Measurements from ENCODE around the gene LYZL1. TPM values are rescaled to one million over a fixed set of nuclear protein-coding genes. Genes with fewer than 3 reads are reported as not detected.
"Not testable (repeated sequence)": the region's sequence is repeated elsewhere in the genome, so short reads cannot be mapped to it uniquely, and the experiment has no call there.

LYZL1 gene
- total and polyA plus RNA-seq, 2 of the 8 experiments (the other 6 are each of a cell fraction or from before 2014, with no cell fraction given), result not detected

GRCh38 chr10:29358010-29358616 is 69.2 kb downstream of the LYZL1 start (continued):
- TF ChIP-seq RAD21 (IDR thresholded peaks at IDR 0.05 in 1 of 2, conservative IDR thresholded peaks at IDR 0.05 in 1 of 2; ENCODE audit: low read depth in 2 of 2, low read length in 2 of 2), result no peak
- no peak for TF ChIP-seq CHD1 (IDR thresholded peaks at IDR 0.05; ENCODE audit: low read depth, low read length)
- no peak for TF ChIP-seq NRF1 (IDR thresholded peaks at IDR 0.05; ENCODE audit: low read depth, low read length)
- TF ChIP-seq CBX5 (IDR thresholded peaks at IDR 0.05; ENCODE audit: low read depth, low read length), result no peak
- TF ChIP-seq RXRA (IDR thresholded peaks at IDR 0.05; ENCODE audit: insufficient read depth, low read depth, low read length), result no peak
- TF ChIP-seq SP2 (IDR thresholded peaks at IDR 0.05; ENCODE audit: low read length), result no peak
- TF ChIP-seq POU5F1 (IDR thresholded peaks at IDR 0.05; ENCODE audit: low read depth, low read length), result no peak
- TF ChIP-seq TEAD4 (IDR thresholded peaks at IDR 0.05; ENCODE audit: low read depth, low read length), result no peak
- TF ChIP-seq EGR1 (IDR thresholded peaks at IDR 0.05; ENCODE audit: borderline replicate concordance, low read depth, low read length), result no peak
- TF ChIP-seq SIN3A (conservative IDR thresholded peaks at IDR 0.05 in 1 of 2, IDR thresholded peaks at IDR 0.05 in 1 of 2; ENCODE audit: low read depth in 1 of 2, low read length in 2 of 2), result no peak

DNA sequence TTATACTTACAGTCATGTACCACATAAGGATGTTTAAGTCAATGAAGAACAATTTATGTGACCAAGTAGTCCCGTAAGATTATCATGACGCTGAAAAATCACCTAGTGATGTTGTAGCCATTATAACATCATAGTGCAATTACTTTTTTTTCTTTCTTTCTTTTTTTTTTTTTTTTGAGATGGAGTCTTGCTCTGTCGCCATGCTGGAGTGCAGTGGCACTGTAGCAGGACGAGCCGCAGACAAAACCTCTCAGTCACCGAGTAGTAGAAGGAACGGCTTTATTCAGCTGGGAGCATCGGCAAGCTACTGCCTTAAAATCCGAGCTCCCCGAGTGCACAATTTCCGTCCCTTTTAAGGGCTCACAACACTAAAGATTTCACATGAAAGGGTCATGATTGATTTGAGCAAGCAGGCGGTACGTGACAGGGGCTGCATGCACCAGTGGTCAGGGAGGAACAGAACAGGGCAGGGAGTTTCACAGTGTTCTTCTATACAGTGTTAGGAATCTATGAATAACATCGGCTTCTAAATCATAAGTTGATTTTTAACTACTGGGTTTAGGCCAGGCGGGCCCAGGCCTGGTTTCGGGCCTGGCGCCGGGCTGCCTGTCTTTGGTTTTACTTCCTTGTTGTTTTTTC is 71.5 kb downstream of the LYZL1 start:
- H4K8ac ChIP-seq (ENCODE audit: extremely low read depth, insufficient read depth, low read length); H3K23me2 ChIP-seq (ENCODE audit: low read depth, low read length); H3K79me1 ChIP-seq (ENCODE audit: low read depth, low read length); H2BK20ac ChIP-seq (ENCODE audit: low read length); H3K4me3 ChIP-seq (ENCODE audit: extremely low read depth in 1 of 4, insufficient read depth in 2 of 4, low read depth in 3 of 4, low read length in 4 of 4); H2BK120ac ChIP-seq (replicated peaks; ENCODE audit: low read depth, low read length); H2AK5ac ChIP-seq (ENCODE audit: low read depth, low read length); H2BK5ac ChIP-seq (ENCODE audit: low read depth, low read length); CTCF ChIA-PET (ENCODE audit: partially characterized antibody); H2BK15ac ChIP-seq (ENCODE audit: low read length); H4K91ac ChIP-seq (replicated peaks; ENCODE audit: insufficient read length, low read length); H4K5ac ChIP-seq (ENCODE audit: insufficient read length, low read depth, low read length); POLR2A ChIA-PET (ENCODE audit: partially characterized antibody); H2BK12ac ChIP-seq (ENCODE audit: low read depth, low read length); DNase-seq (ENCODE audit: low read depth in 1 of 2, low spot score in 2 of 2); H3K18ac ChIP-seq (ENCODE audit: extremely low read depth, low read length); H3K36me3 ChIP-seq (ENCODE audit: control insufficient read depth in 2 of 4, insufficient read depth in 4 of 4, low read length in 3 of 4); H3K9me3 ChIP-seq (ENCODE audit: insufficient read depth in 2 of 2, low read depth in 1 of 2, low read length in 1 of 2); H3K14ac ChIP-seq (ENCODE audit: insufficient read length); H2AFZ ChIP-seq (ENCODE audit: low read length); H3K79me2 ChIP-seq (ENCODE audit: control insufficient read depth in 1 of 2, insufficient read depth in 2 of 2, low read length in 2 of 2); H3K4ac ChIP-seq (replicated peaks; ENCODE audit: insufficient read length, low read depth, low read length); H3K27ac ChIP-seq (ENCODE audit: low read depth, low read length); H3K23ac ChIP-seq (ENCODE audit: insufficient read length); H3K4me1 ChIP-seq (replicated peaks in 1 of 4; ENCODE audit: control insufficient read depth in 3 of 4, insufficient read depth in 4 of 4, low read length in 3 of 4); FAIRE-seq; H3K56ac ChIP-seq (replicated peaks; ENCODE audit: insufficient read length, low read depth, low read length); H3K4me2 ChIP-seq (ENCODE audit: insufficient read depth in 1 of 2, low read depth in 2 of 2, low read length in 2 of 2); H4K20me1 ChIP-seq (replicated peaks in 1 of 2; ENCODE audit: control insufficient read depth in 1 of 2, insufficient read depth in 2 of 2, low read length in 2 of 2); H3K9ac ChIP-seq (replicated peaks in 1 of 4; ENCODE audit: extremely low read depth in 1 of 4, low read depth in 3 of 4, low read length in 3 of 4); H3K27me3 ChIP-seq (replicated peaks in 1 of 4; ENCODE audit: control insufficient read depth in 3 of 4, extremely low read depth in 1 of 4, insufficient read depth in 3 of 4, low read length in 3 of 4): not testable (repeated sequence)
- WGBS, 2 experiments (ENCODE audit: extremely low coverage in 1 of 2, insufficient coverage in 1 of 2, insufficient read length in 1 of 2, insufficient replicate concordance in 2 of 2, low coverage in 1 of 2, low lambda C conversion rate in 2 of 2, missing lambda C conversion rate in 1 of 2), result 89% methylated on average over 13 of the region's 18 CpGs; no CpG with 5 or more reads in 1 of the 2 experiments

Measured in H1 (cell line).